ENCODE measurements around the gene KATNAL1. TPM values are rescaled to one million over a fixed set of nuclear protein-coding genes. Genes with fewer than 3 reads are reported as not detected.

KATNAL1 gene
- total RNA-seq, 4 donors from 2014 or later: 5.9 to 9.4 (median 7.5) TPM

DNA sequence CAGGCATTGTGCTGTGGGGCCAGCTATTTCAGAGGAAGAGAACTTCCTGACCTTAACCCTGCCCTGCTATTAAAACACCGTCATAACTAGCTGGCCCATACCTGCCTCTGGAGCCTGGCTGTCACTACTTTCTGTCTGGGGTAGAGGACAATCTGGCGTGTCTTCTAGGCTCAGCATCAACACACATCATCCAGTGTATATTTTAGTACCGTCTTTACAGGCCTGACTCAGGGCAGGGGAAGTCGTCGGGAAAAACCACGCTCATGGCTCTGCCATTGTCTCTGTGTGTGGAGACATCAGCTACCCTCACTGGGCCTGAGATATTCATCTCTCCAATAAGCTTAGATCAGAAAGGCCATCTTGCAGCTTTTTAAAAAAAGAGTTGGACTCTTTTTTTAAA is 151.1 kb downstream of the KATNAL1 start:
- H3K9me3 ChIP-seq: no peaks in the 10 kb centered on the region
- 85% methylated on average over 6 of the region's 6 CpGs for WGBS
- H3K27me3 ChIP-seq: peaks cover 5% of the 10 kb centered on the region
- H3K36me3 ChIP-seq: no peaks in the 10 kb centered on the region
- no peak overlapping the region for H3K4me3 ChIP-seq
- TF ChIP-seq POLR2AphosphoS5 (IDR thresholded peaks at IDR 0.05) (no peak), POLR2A (IDR thresholded peaks at IDR 0.05) (no peak), CTCF (IDR thresholded peaks at IDR 0.05) (no peak), EP300 (IDR thresholded peaks at IDR 0.05) (no peak)
- H3K27ac ChIP-seq: no peak overlapping the region
- no peak for DNase-seq (ENCODE audit: low spot score in 2 of 2)
- H3K4me1 ChIP-seq: no peaks in the 10 kb centered on the region

DNA sequence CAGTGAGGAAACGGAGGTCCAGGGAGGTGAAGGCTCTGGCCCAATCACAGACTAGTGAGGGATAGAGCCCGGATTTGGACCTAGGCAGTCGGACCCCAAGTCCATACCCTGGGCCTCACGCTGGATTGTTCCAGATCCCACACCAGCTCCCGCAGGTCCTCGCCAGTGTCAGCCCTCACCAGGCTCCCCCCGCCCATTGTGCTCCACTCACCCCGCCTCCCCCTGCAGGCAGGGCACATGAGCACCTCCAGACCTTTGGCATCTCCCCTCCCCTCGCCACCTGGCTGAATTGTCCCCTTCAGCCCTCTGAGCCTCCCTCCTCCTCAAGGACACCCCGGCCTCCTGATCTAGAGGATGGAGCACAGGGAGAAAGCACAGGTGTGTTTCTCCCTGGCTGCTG is 152.4 kb downstream of the KATNAL1 start:
- Histone ChIP-seq H3K4me3 (no peak overlapping the region), H3K27me3 (peaks cover 5% of the 10 kb centered on the region), H3K36me3 (no peaks in the 10 kb centered on the region), H3K4me1 (no peaks in the 10 kb centered on the region), H3K9me3 (no peaks in the 10 kb centered on the region), H3K27ac (no peak overlapping the region)
- whole genome bisulfite sequencing: 92% methylated on average over 10 of the region's 10 CpGs
- no peak for DNase-seq (ENCODE audit: low spot score in 2 of 2)
- TF ChIP-seq POLR2AphosphoS5 (IDR thresholded peaks at IDR 0.05) (no peak), CTCF (IDR thresholded peaks at IDR 0.05) (no peak), EP300 (IDR thresholded peaks at IDR 0.05) (no peak), POLR2A (IDR thresholded peaks at IDR 0.05) (no peak)

GRCh38 chr13:30154531-30154930 is 152.8 kb downstream of the KATNAL1 start:
- Histone ChIP-seq H3K27ac (no peak overlapping the region), H3K36me3 (no peaks in the 10 kb centered on the region), H3K9me3 (no peaks in the 10 kb centered on the region), H3K4me3 (no peak overlapping the region), H3K4me1 (no peaks in the 10 kb centered on the region), H3K27me3 (peaks cover 5% of the 10 kb centered on the region)
- WGBS: 93% methylated on average over 19 of the region's 20 CpGs
- DNase-seq (ENCODE audit: low spot score in 2 of 2): no peak
- TF ChIP-seq CTCF (IDR thresholded peaks at IDR 0.05) (no peak), POLR2AphosphoS5 (IDR thresholded peaks at IDR 0.05) (no peak), EP300 (IDR thresholded peaks at IDR 0.05) (no peak), POLR2A (IDR thresholded peaks at IDR 0.05) (no peak)

DNA sequence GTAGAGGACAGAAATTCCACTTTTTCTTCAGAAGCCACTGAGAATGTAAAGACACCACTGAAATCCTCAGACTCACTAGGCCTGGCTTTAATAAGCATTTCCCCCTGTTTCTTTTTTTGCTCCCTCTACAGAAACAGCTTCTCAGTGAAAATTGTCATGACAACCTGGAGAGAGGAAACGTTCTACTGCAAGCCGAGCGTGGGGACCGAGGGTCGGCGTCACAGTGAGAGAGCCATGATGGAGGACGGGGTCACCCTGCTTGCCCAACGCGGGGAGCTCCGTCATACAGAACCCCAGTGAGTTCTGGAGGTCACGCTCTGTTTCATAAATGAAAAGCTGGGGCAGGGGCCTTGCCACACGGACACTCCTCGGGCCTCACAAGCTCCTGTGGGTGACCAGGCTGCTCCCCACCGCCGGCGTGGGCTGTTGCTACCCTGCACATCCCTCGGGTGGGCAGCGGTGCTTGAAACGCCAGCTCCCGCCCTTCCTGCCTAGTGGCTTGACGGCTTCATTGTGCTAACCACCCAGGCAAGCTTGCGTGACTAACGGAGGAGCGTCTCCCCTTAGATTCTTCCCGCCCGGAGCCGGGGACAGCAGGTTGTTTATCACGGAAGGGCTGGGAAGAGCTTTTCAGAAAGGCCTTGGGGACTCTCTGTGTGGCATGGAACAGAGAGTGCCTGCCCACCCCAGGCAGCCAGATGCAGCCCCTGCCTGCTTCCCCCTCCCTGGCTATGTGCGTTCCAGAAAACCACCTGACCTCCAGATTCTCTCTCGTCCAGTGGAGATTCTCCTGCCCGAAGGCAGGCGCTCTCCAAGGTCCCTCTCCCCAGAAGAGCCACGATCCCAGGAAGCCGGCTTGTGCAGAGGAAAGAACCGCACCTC is 153.6 kb downstream of the KATNAL1 start:
- 63% methylated on average over 23 of the region's 35 CpGs for WGBS
- no peak for TF ChIP-seq POLR2AphosphoS5 (IDR thresholded peaks at IDR 0.05)
- peaks cover 5% of the 10 kb centered on the region for H3K27me3 ChIP-seq
- peak in 1 of 2 donors; percentile 59 for DNase-seq (ENCODE audit: low spot score in 2 of 2)
- H3K9me3 ChIP-seq: no peaks in the 10 kb centered on the region
- H3K27ac ChIP-seq: no peak overlapping the region
- H3K4me1 ChIP-seq: no peaks in the 10 kb centered on the region
- no peaks in the 10 kb centered on the region for H3K36me3 ChIP-seq
- H3K4me3 ChIP-seq: no peak overlapping the region

Other genes with a start within 250 kb of the KATNAL1 start
- under 1 TPM in 2 of 4 donors, not detected in 2; 0.34 to 0.80 TPM for gene UBE2L5, start 114.9 kb upstream of the KATNAL1 start, total RNA-seq
- gene HMGB1, start 158.4 kb upstream of the KATNAL1 start, total RNA-seq: 100 to 1,000 TPM; 212 to 327 (median 271) TPM

All from suprapubic skin (tissue), 4 donors.